Effector memory CD8-positive, alpha-beta T cell (primary cell): ENCODE results near the gene ZNF217.
"Not testable (repeated sequence)": the region's sequence is repeated elsewhere in the genome, so short reads cannot be mapped to it uniquely, and the experiment has no call there.

ENCODE experiments used
- ATAC-seq: fragments of 150-1000 bp; cut with Tn5 transposase; replicated peaks from 2 replicates; pipeline ENCODE4 v1.10.0; 2021; ENCODE audit warnings: mild to moderate bottlenecking, moderate library complexity
- DNase-seq, 3 experiments: peaks; one replicate each; pipeline ENCODE4 v3.0.0; 2021
- H3K27ac Mint-ChIP-seq, 2 donors: one replicate each; pipeline ENCODE4 v1.8.0; 2022; ENCODE audit warnings: mild to moderate bottlenecking in 2 of 2, mixed read lengths in 2 of 2, moderate library complexity in 2 of 2
- H3K27me3 Mint-ChIP-seq, 2 donors: one replicate each; pipeline ENCODE4 v1.8.0; 2022; ENCODE audit warnings: mixed read lengths in 2 of 2
- H3K36me3 Mint-ChIP-seq: one replicate; pipeline ENCODE4 v1.8.0; 2022; ENCODE audit warnings: mild to moderate bottlenecking, moderate library complexity, mixed read lengths; ENCODE audit not compliant: insufficient read depth
- H3K4me1 Mint-ChIP-seq, 2 donors: one replicate each; pipeline ENCODE4 v1.8.0; 2022; ENCODE audit warnings: low read depth in 2 of 2, mixed read lengths in 2 of 2
- H3K4me3 Mint-ChIP-seq, 2 donors: one replicate each; pipeline ENCODE4 v1.8.0; 2022; ENCODE audit warnings: mild to moderate bottlenecking in 2 of 2, mixed read lengths in 2 of 2, moderate library complexity in 2 of 2
- H3K9me3 Mint-ChIP-seq, 2 donors: one replicate each; pipeline ENCODE4 v1.8.0; 2022; ENCODE audit warnings: mixed read lengths in 2 of 2

The ZNF217 gene

DNA sequence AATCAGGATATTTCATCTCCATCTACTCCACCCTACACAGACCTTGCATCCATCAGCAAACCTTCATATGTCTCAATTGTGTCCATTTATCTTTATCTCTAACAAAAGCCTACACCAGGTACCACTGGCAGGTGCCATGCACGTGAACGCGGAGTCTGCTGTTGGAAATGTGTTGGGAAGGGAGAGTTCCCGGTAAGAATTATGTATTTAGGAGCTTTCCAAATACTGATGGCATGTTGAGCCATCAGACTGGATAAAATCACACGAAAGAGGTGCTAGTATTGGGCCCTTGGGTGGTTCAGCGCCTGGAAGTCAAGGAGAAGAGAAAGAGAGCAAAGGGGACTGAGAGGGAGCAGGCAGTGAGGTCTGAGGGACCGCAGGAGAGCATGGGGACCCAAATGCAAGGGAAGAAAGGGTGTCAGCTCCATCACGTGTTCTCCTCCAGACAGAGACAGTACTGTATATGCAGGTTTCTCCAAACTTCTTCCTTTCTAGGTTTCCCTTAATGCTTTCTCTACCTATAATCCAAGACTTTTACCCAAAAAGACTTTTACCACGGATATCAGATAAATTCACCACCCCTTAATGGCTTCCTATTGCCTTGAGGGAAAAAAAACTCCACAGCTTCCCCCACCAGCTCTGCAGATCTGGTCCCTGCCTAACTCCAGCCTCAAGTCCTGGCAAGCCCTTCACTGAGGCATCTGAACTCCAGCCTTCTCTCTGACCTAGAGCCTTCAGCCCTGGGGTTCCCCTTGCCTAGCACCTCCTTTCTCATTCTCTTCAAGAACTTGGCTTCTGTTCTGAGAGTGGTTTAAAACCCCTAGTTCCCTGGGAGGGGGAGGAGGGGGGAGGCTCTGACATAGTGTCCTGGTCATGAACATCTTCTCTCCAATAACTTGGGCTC lies 4.8 kb upstream of the ZNF217 start:
- no peak for ATAC-seq
- Mint-ChIP-seq H3K27me3 (no peaks in the 10 kb centered on the region), H3K4me3 (peak overlapping the region; percentile 16 to 30), H3K36me3 (peaks cover 8% of the 10 kb centered on the region), H3K27ac (peak overlapping the region; percentile 9 to 78), H3K4me1 (peaks cover 21 to 38% of the 10 kb centered on the region in 2 donors), H3K9me3 (no peaks in the 10 kb centered on the region)
- DNase-seq = no peak

DNA sequence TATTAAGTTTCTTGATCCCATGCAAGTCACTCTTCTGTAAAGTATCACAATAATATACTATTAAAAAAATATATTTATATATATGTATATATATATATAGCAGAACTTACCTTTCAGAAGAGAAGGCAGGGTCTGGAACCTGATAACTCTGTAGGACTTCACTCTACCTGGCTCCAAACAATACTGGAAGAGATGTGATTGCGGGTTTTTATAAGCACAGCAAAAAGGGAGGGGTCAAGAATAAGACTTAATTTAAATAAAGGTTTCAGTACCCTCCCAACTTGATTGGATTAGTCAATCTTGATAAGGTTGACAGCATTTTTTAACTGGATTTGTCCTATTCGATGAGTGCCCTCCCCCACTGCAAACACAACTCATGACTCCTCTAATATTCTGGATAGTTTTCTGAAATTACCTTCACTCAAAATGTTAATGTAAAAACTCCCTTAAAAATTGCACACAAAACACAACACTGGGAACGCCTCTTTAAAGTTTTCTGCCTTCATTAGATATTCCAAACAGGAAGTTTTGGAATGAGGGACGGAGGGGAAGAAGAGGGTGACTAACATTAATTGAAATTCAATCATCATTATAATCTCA lies 4.0 kb upstream of the ZNF217 start:
- ATAC-seq (no peak), DNase-seq (no peak)
- peaks cover 21 to 38% of the 10 kb centered on the region in 2 donors for H3K4me1 Mint-ChIP-seq
- peaks cover 11% of the 10 kb centered on the region for H3K36me3 Mint-ChIP-seq
- H3K4me3 Mint-ChIP-seq = no peak overlapping the region
- H3K27ac Mint-ChIP-seq = peak overlapping the region in 1 of 2 donors; percentile 78
- H3K9me3 Mint-ChIP-seq = no peaks in the 10 kb centered on the region
- no peaks in the 10 kb centered on the region for H3K27me3 Mint-ChIP-seq

DNA sequence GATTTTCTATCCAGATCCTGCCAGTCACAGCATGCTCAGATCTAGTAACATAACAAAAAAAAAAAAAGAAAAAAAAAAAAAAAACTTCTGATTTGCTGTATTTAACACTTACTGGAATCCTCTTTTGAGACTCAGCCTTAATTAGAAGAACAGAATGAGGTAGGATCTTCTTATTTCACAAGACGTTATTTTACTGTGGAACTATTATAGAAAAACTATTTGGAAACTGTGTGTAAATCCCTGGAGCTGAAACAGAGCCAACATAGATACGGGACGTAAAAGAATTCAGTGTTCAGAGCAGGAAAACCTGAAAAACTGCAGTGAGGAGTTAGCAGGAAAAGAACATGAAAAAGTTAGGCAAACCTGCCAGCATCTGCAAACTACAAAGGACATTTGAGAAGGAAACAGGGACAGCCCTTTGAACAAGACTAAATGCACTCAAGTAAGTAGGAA lies 3.4 kb upstream of the ZNF217 start:
- Mint-ChIP-seq H3K4me1 (peaks cover 22 to 40% of the 10 kb centered on the region in 2 donors), H3K4me3 (peak overlapping the region in 1 of 2 donors; percentile 31), H3K36me3 (peaks cover 14% of the 10 kb centered on the region)

DNA sequence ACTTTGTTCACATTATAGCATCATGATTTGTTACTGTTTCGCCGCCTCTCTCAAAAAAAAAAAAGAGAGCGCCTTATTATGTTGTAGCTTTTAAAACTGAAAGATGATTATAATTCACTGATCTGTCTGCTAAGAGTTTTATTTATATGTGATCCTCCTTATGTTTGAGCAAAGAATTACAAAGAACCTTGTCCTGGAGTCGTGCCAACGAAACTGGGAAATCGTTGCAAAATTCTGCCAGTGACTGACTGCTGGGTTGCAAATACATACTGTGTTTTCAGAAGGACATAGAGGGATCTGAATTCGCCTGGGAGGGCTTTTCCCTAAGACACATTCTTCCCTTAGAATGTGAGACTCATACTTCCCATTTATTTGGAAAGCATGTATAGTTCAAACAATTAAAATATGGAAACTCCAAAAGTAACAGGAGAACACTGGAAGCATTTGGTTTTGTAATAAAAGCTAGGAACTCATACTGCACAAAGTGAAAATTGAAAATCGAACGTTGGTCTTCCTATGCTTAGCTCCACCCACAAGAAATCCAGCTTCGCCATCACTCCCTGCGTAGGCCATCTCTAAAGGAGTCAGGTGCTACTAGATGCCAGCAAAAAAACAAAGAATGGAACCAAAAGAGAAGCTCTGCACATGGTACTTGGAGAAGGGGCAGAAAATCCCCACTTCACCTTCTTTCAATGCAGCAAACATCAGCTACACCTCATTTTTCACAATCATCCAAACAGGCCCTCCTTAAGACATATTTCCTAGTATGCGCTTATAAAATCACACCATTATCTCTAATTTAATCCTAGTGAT lies 2.8 kb upstream of the ZNF217 start:
- H3K27me3 Mint-ChIP-seq, H3K9me3 Mint-ChIP-seq, DNase-seq, ATAC-seq: not testable (repeated sequence)
- H3K4me3 Mint-ChIP-seq = peak overlapping the region; percentile 31 to 37
- peaks cover 21% of the 10 kb centered on the region for H3K36me3 Mint-ChIP-seq
- H3K4me1 Mint-ChIP-seq = peaks cover 24 to 46% of the 10 kb centered on the region in 2 donors
- peak overlapping the region; percentile 26 to 85 for H3K27ac Mint-ChIP-seq

More for the DNA sequence above, 3.4 kb upstream of the ZNF217 start:
- Mint-ChIP-seq H3K27me3 (no peaks in the 10 kb centered on the region), H3K9me3 (no peaks in the 10 kb centered on the region), H3K27ac (peak overlapping the region in 1 of 2 donors; percentile 52)
- ATAC-seq (no peak), DNase-seq (no peak)

DNA sequence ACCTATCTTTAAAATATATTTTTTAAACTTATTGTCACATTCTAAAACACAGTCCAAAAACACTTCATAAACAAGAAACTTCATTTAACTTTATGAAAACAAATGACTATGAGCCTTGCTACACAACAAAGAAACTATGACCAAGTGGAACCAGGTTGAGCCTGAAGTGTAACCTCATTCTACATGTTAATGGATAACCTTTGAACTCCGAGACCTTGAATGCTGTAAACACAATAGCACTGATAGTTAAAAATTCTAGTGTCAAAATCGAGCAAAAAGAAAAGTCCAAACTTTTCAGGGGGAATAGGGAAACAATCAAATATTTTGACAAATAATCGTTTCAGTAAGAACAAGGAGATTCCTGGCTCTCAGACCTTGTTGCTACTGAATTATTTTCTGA lies 2.1 kb upstream of the ZNF217 start:
- peak overlapping the region; percentile 26 to 85 for H3K27ac Mint-ChIP-seq
- not testable (repeated sequence) for H3K9me3 Mint-ChIP-seq, ATAC-seq, DNase-seq, H3K27me3 Mint-ChIP-seq
- H3K36me3 Mint-ChIP-seq = peaks cover 25% of the 10 kb centered on the region
- H3K4me1 Mint-ChIP-seq = peaks cover 25 to 52% of the 10 kb centered on the region in 2 donors
- H3K4me3 Mint-ChIP-seq = peak overlapping the region in 1 of 2 donors; percentile 31

DNA sequence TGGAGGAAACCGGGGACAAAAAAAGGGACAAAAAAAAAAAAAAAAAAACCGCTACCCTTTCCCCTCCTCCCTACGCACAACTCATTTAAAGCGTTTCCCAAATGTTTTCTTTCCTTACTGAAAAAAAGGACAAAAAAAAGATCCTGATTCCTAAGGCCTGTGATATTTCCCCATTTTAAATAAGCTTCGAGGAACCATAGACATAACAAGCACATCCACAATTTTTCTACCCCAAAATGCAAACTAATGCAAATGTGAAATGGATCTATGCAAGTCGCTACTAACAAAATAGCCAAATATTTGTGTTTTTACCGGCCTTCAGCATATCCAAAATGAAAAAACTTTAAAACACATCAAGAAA lies 1.4 kb upstream of the ZNF217 start:
- ATAC-seq = no peak
- H3K4me1 Mint-ChIP-seq = peaks cover 30 to 58% of the 10 kb centered on the region in 2 donors
- H3K27ac Mint-ChIP-seq = peak overlapping the region; percentile 70 to 85

DNA sequence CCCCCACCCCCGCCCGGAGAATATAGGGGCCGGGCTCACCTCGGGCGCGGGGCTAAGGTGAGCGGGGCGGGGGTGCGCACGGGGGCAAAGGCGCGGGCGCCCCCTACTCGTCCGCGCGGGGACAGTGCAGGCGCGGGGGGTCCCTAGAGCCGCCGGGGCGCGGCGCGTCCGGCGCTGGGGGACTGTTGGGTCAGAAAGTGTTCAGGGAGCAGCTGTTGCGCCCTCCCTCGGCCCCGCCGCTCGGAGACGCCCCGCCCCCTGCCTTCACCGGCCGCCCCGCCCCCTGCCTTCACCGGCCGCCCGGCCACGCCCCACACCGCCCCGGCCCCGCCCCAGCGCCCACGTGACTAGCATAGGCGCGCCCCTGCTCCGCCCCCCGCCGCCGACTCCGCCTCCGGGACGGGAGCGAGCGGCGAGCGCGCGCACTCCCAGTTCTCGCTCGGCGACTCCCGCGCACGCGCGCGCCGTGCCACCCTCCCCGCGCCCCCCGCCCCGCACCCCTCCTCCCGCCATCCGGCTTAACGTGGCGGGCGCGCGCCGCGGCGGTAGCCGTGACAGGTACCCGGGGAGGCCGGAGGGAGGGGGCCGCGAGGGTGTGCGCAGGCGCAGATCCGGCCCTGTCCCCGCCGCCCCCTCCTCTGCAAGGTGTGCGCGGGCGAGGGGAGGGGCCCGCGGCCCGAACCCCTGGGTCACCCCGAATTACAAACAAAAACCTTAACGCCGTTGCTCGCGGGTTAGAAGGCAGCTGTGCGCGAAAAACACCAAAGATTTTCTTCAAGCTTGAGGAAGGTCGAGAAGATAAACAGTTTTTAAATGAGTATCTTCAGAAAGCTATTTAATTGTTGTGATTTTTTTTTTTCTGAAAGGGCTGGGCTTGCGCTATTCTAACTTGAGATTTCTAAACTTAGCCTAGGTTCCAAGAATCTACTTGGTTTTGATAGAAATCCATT lies 704 bp upstream of the ZNF217 start:
- Mint-ChIP-seq H3K9me3 (no peaks in the 10 kb centered on the region), H3K4me1 (peaks cover 28 to 57% of the 10 kb centered on the region in 2 donors), H3K4me3 (peak overlapping the region; percentile 79 to 96), H3K27ac (peak overlapping the region; percentile 84 to 93), H3K36me3 (peaks cover 25% of the 10 kb centered on the region), H3K27me3 (no peaks in the 10 kb centered on the region)
- ATAC-seq (peak; percentile 66), DNase-seq (peak; percentile 97)

More for the DNA sequence above, 1.4 kb upstream of the ZNF217 start:
- peaks cover 25% of the 10 kb centered on the region for H3K36me3 Mint-ChIP-seq
- no peak for DNase-seq
- no peaks in the 10 kb centered on the region for H3K27me3 Mint-ChIP-seq
- peak overlapping the region; percentile 73 to 77 for H3K4me3 Mint-ChIP-seq
- H3K9me3 Mint-ChIP-seq = no peaks in the 10 kb centered on the region

DNA sequence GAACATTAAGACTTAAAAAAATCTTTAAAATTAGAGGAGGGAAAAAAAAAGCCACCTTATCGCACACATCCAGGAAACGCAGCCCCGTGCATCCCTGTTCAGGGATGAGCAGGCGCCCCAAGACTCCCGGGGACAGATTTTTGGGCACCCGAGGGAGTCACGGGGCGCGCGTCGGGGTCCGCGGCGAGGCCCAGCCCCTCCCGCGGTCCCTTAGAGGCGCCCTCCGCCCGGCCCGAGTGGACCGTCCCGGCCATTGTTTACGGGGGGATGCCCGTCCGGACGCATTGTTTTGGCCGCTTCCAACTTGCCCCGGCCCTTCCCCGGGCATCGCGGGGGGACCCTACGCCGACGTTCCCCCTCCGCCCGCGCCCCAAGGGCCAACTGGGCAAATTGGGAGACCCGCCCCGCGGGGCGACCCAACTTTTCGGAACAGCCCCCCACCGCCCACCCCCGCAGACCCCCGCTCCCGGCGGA lies 610 bp downstream of the ZNF217 start:
- H3K27me3 Mint-ChIP-seq = no peaks in the 10 kb centered on the region
- DNase-seq (peak in 1 of 3 experiments; percentile 21), ATAC-seq (no peak)
- H3K4me3 Mint-ChIP-seq = peak overlapping the region; percentile 79 to 96
- H3K9me3 Mint-ChIP-seq = no peaks in the 10 kb centered on the region
- peaks cover 22 to 52% of the 10 kb centered on the region in 2 donors for H3K4me1 Mint-ChIP-seq
- peaks cover 25% of the 10 kb centered on the region for H3K36me3 Mint-ChIP-seq
- peak overlapping the region; percentile 84 to 93 for H3K27ac Mint-ChIP-seq

DNA sequence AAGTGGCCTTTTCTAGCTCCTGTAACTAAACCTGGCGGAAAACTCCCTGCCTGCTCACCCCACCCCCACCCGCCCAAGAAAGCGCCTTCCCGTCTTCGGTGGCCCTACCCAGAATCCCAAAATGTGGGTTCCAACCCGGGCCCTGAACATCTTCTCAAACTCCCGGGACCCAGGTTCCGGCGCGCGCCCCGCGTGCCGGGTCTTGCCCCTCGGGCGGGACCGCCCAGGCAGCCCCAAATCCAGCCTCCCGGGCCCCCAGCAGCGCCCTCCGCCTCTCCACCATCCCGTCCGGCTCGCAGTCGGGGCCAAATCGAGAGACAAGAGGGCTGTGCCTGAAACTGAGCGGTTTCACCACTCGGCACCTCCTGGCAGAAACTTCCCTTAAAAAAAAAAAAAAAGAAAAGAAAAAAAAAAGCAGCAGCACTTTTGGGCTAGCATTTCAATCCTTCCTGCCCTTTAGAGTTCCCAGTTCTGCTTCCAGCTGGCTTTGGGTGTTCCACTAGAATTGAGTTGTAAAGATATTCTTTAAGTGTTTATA lies 1.1 kb downstream of the ZNF217 start:
- peaks cover 25% of the 10 kb centered on the region for H3K36me3 Mint-ChIP-seq

DNA sequence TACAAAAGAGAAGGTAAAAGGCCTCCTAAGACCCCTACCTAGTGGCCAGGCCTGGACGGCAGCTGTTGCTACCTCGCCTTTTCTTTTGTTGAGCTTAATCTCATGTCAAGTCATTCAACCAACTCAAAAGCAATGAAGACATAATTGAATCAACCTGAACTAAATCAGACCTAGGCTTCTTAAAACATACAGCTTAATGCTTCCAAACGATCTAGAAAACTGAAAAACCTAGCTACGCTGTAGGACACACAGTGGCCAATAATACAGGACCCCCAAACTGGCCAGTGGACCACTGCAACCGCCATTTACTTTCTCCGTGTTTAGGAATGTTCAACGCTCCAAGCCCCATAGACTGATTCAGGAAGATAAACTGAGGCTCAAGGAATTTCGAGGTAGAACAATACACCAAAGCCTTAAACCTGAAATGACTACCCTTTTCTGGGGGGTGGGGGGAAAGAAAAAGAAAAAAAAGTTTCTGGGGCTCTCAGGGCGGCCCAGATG lies 1.6 kb downstream of the ZNF217 start:
- Mint-ChIP-seq H3K36me3 (peaks cover 22% of the 10 kb centered on the region), H3K27ac (peak overlapping the region; percentile 84 to 93), H3K4me1 (peaks cover 21 to 49% of the 10 kb centered on the region in 2 donors), H3K4me3 (peak overlapping the region; percentile 79 to 96)
- not testable (repeated sequence) for ATAC-seq, H3K9me3 Mint-ChIP-seq, DNase-seq, H3K27me3 Mint-ChIP-seq

More for the DNA sequence above, 1.1 kb downstream of the ZNF217 start:
- DNase-seq (peak; percentile 50 to 59 (median 55)), ATAC-seq (peak; percentile 27)
- H3K27me3 Mint-ChIP-seq, H3K9me3 Mint-ChIP-seq: not testable (repeated sequence)
- Mint-ChIP-seq H3K4me1 (peaks cover 21 to 49% of the 10 kb centered on the region in 2 donors), H3K4me3 (peak overlapping the region; percentile 79 to 96), H3K27ac (peak overlapping the region; percentile 84 to 93)

DNA sequence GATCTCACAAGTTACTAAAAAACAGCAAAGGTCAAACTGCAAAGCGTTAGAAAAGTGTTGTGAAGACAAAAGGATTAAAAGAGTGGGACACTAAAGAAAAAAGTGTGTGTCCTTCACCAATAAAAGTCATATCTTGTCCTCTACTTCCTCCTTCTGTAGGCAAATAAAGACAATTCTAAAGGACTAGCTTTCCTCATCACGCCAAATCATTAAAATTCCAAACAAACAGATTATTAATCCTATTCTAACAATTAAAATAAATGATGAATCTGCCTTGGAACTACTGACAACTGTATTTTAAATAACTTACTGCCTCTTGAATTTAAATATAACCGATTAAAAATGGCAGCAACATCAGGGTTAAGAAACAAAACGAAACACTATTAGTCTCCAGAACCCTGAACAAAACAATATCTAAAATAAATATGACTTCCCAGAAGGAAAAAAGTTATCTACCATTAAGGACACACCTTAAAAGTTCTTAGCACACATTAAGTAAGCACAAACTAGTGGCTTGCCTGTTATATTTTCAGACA lies 2.4 kb downstream of the ZNF217 start:
- DNase-seq, H3K9me3 Mint-ChIP-seq, ATAC-seq, H3K27me3 Mint-ChIP-seq: not testable (repeated sequence)
- Mint-ChIP-seq H3K4me1 (peaks cover 27 to 49% of the 10 kb centered on the region in 2 donors), H3K36me3 (peaks cover 24% of the 10 kb centered on the region), H3K27ac (peak overlapping the region; percentile 84 to 93), H3K4me3 (peak overlapping the region; percentile 79 to 96)
